Placental pericyte (primary cell): ENCODE measurements around the gene MTERF4. TPM values are rescaled to one million over a fixed set of nuclear protein-coding genes. Genes with fewer than 3 reads are reported as not detected.

ENCODE experiments used
- small RNA-seq: library from RNA; depleted of rRNA; stranded (forward); fragments of <200 nt; gene quantifications from one replicate; pipeline ENCODE3, GENCODE V24; 2012; ENCODE audit warnings: low replicate concordance
- total RNA-seq: library from RNA; depleted of rRNA; stranded (reverse); fragments of >200 nt; gene quantifications from 2 replicates; pipeline ENCODE4 v1.2.3, GENCODE V29; 2012

Gene MTERF4
- 21.4 and 32.8 TPM in 2 replicates for total RNA-seq

GRCh38 chr2:241102239-241102803 lies at the start of gene MTERF4:
Gene MTERF4, minus strand, starts transcription at chr2:241102287. Its CDS starts 14 bp downstream, at chr2:241102273.

GRCh38 chr2:241149925-241150659 lies 48.0 kb upstream of the MTERF4 start, which contains the start of gene PPP1R7:
Gene PPP1R7, plus strand, starts transcription at chr2:241150467. Its CDS starts 29 bp downstream, at chr2:241150496.

GRCh38 chr2:241148891-241149674 lies 47.0 kb upstream of the MTERF4 start, which contains the start of gene PASK:
Gene PASK, minus strand, starts transcription at chr2:241149472. Its CDS starts 6,440 bp downstream, at chr2:241143032.

Small RNA genes lying within 50 kb of the gene (small RNA-seq; reads per million reads assigned to genes)
- not detected for gene AC005237.2

Other genes starting within 250 kb of the MTERF4 start
- gene AGXT, start 233.5 kb downstream of the MTERF4 start, total RNA-seq: not detected in 2 replicates
- gene MAB21L4, start 206.1 kb downstream of the MTERF4 start, total RNA-seq: not detected in 2 replicates
- gene CROCC2, start 196.0 kb downstream of the MTERF4 start, total RNA-seq: not detected in 2 replicates
- 2.2 and 16.6 TPM in 2 replicates for gene SNED1, start 103.7 kb downstream of the MTERF4 start, total RNA-seq
- gene PASK, start 47.2 kb upstream of the MTERF4 start, total RNA-seq: 1.3 and 7.2 TPM in 2 replicates
- gene PPP1R7, start 48.2 kb upstream of the MTERF4 start, total RNA-seq: 54.7 and 60.1 TPM in 2 replicates
- gene ANO7, start 86.4 kb upstream of the MTERF4 start, total RNA-seq: 0.22 and 1.7 TPM in 2 replicates
- gene HDLBP, start 213.4 kb upstream of the MTERF4 start, total RNA-seq: 844 and 1,772 TPM in 2 replicates
- gene SEPTIN2, start 213.6 kb upstream of the MTERF4 start, total RNA-seq: 339 and 470 TPM in 2 replicates